Neural progenitor cell (in vitro differentiated cells): ENCODE results near the gene PLA2G4B. TPM values are rescaled to one million over a fixed set of nuclear protein-coding genes. Genes with fewer than 3 reads are reported as not detected.

Experiments
- DNase-seq: peaks from one replicate; pipeline ENCODE4 v3.0.0-alpha.2; 2016; ENCODE audit warnings: low spot score
- H2AFZ ChIP-seq: fragments of 200-600 bp; sonication (generic); replicated peaks from 2 replicates; pipeline ENCODE4 v1.6.1; 2016; ENCODE audit warnings: antibody characterized with exemption
- H3F3A ChIP-seq: fragments of 200-600 bp; sonication (generic); 2 replicates; pipeline ENCODE4 v1.6.1; 2016; ENCODE audit warnings: antibody characterized with exemption, low read depth
- H3K27ac ChIP-seq: fragments of 200-600 bp; sonication (generic); 2 replicates; pipeline ENCODE4 v1.5.1; 2016; ENCODE audit warnings: mild to moderate bottlenecking
- H3K27me3 ChIP-seq: fragments of 200-600 bp; sonication (generic); 2 replicates; pipeline ENCODE4 v1.6.1; 2016; ENCODE audit warnings: mild to moderate bottlenecking, moderate library complexity
- H3K36me3 ChIP-seq: fragments of 200-600 bp; sonication (generic); 2 replicates; pipeline ENCODE4 v1.5.1; 2016
- H3K4me1 ChIP-seq: fragments of 200-600 bp; sonication (generic); 2 replicates; pipeline ENCODE4 v1.6.1; 2016; ENCODE audit warnings: mixed run types
- H3K4me2 ChIP-seq: fragments of 200-600 bp; sonication (generic); 2 replicates; pipeline ENCODE4 v1.6.1; 2016
- H3K4me3 ChIP-seq: fragments of 200-600 bp; sonication (generic); 2 replicates; pipeline ENCODE4 v1.5.1; 2016
- H3K79me2 ChIP-seq: fragments of 200-600 bp; sonication (generic); 2 replicates; pipeline ENCODE4 v1.6.1; 2016; ENCODE audit warnings: low read depth
- H3K9ac ChIP-seq: fragments of 200-600 bp; sonication (generic); 2 replicates; pipeline ENCODE4 v1.6.1; 2016
- H3K9me3 ChIP-seq: fragments of 200-600 bp; sonication (generic); 2 replicates; pipeline ENCODE4 v1.5.1; 2016; ENCODE audit warnings: low read depth
- H4K20me1 ChIP-seq: fragments of 200-600 bp; sonication (generic); 2 replicates; pipeline ENCODE4 v1.6.1; 2016; ENCODE audit warnings: low read depth
- H3K27ac Mint-ChIP-seq: 3 replicates; pipeline ENCODE4 v1.8.0; 2021; ENCODE audit warnings: mixed read lengths
- H3K27me3 Mint-ChIP-seq: 2 replicates; pipeline ENCODE4 v1.8.0; 2022; ENCODE audit warnings: low read depth, mild to moderate bottlenecking, inconsistent platforms, moderate library complexity, mixed read lengths; ENCODE audit not compliant: insufficient read depth
- H3K36me3 Mint-ChIP-seq: 3 replicates; pipeline ENCODE4 v1.8.0; 2021; ENCODE audit warnings: mixed read lengths
- H3K4me1 Mint-ChIP-seq: 3 replicates; pipeline ENCODE4 v1.8.0; 2021; ENCODE audit warnings: mixed read lengths
- H3K4me3 Mint-ChIP-seq: 3 replicates; pipeline ENCODE4 v1.8.0; 2021; ENCODE audit warnings: mild to moderate bottlenecking, moderate library complexity, mixed read lengths
- H3K9me3 Mint-ChIP-seq: 3 replicates; pipeline ENCODE4 v1.8.0; 2020; ENCODE audit warnings: mixed read lengths
- EZH2 ChIP-seq: fragments of 200-600 bp; sonication (generic); IDR thresholded peaks from 2 replicates; pipeline ENCODE4 v1.6.1; 2017; ENCODE audit warnings: antibody characterized with exemption, mild to moderate bottlenecking, moderate library complexity
- EZH2phosphoT487 ChIP-seq: fragments of 200-600 bp; sonication (generic); IDR thresholded peaks from 2 replicates; pipeline ENCODE4 v1.6.1; 2017; ENCODE audit warnings: antibody characterized with exemption
- total RNA-seq: library from RNA; depleted of rRNA; stranded (reverse); fragments of >200 nt; gene quantifications from 2 replicates; pipeline ENCODE4 v1.2.3, GENCODE V29; 2015; ENCODE audit warnings: low replicate concordance
- TF ChIP-seq, protein P1 (sequence below): fragments of 200-600 bp; sonication (generic); IDR thresholded peaks from 2 replicates; pipeline ENCODE4 v1.5.1; 2017; ENCODE audit warnings: antibody characterized with exemption, mild to moderate bottlenecking

Gene PLA2G4B
- total RNA-seq, 1 donor from 2014 or later, result 2.0 TPM

- no peaks in the 10 kb centered on the region for H3K27me3 ChIP-seq
- peaks cover 7% of the 10 kb centered on the region for H3K4me1 ChIP-seq
- H3K9me3 ChIP-seq, result no peaks in the 10 kb centered on the region
- H3K27ac ChIP-seq, result no peak overlapping the region
- no peaks in the 10 kb centered on the region for H3K9me3 Mint-ChIP-seq
- H3K36me3 ChIP-seq, result no peaks in the 10 kb centered on the region
- no peak overlapping the region for H3K4me2 ChIP-seq
- no peak overlapping the region for H3K4me3 Mint-ChIP-seq
- H3F3A ChIP-seq, result no peaks in the 10 kb centered on the region
- H3K36me3 Mint-ChIP-seq, result peaks cover 12% of the 10 kb centered on the region
- no peaks in the 10 kb centered on the region for H4K20me1 ChIP-seq
- peak overlapping the region; percentile 87 for H3K27ac Mint-ChIP-seq
- DNase-seq, result no peak
- H3K4me3 ChIP-seq, result no peak overlapping the region
- no peaks in the 10 kb centered on the region for H3K79me2 ChIP-seq
- no peak overlapping the region for H3K9ac ChIP-seq
- TF ChIP-seq EZH2 (no peak), EZH2phosphoT487 (no peak)
- TF ChIP-seq, protein P1, sequence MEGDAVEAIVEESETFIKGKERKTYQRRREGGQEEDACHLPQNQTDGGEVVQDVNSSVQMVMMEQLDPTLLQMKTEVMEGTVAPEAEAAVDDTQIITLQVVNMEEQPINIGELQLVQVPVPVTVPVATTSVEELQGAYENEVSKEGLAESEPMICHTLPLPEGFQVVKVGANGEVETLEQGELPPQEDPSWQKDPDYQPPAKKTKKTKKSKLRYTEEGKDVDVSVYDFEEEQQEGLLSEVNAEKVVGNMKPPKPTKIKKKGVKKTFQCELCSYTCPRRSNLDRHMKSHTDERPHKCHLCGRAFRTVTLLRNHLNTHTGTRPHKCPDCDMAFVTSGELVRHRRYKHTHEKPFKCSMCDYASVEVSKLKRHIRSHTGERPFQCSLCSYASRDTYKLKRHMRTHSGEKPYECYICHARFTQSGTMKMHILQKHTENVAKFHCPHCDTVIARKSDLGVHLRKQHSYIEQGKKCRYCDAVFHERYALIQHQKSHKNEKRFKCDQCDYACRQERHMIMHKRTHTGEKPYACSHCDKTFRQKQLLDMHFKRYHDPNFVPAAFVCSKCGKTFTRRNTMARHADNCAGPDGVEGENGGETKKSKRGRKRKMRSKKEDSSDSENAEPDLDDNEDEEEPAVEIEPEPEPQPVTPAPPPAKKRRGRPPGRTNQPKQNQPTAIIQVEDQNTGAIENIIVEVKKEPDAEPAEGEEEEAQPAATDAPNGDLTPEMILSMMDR, result no peak
- no peak overlapping the region for H2AFZ ChIP-seq
- H3K4me1 Mint-ChIP-seq, result peaks cover 9% of the 10 kb centered on the region
- peaks cover 4% of the 10 kb centered on the region for H3K27me3 Mint-ChIP-seq
These were observed 12.0 kb downstream of the PLA2G4B start for GRCh38 chr15:41850482-41851166.

DNA sequence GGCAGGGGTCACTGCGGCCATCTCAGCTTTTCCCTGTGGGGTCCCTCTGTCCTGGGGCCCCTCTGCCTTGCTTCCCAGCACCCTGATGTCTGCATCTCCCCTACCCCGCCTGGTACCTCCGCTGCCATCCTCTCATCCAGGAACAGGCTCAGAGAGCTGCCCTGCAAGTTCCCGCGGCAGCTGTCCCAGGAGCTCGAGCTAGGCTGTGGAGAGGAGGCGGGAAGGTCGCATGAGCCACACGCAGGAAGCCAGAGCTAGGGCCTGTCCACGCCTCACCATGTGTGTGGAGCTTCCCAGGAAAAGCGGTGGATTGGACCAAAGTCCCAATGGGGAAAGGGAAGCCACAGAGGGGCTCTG lies 12.5 kb downstream of the PLA2G4B start:
- peaks cover 11% of the 10 kb centered on the region for H3K36me3 Mint-ChIP-seq
- no peak overlapping the region for H3K4me2 ChIP-seq
- no peak for DNase-seq
- H4K20me1 ChIP-seq, result no peaks in the 10 kb centered on the region
- H3K9me3 Mint-ChIP-seq, result no peaks in the 10 kb centered on the region
- peaks cover 4% of the 10 kb centered on the region for H3K27me3 Mint-ChIP-seq
- no peak overlapping the region for H2AFZ ChIP-seq
- no peaks in the 10 kb centered on the region for H3K36me3 ChIP-seq
- H3K4me1 ChIP-seq, result peaks cover 7% of the 10 kb centered on the region
- H3K9ac ChIP-seq, result no peak overlapping the region
- H3K4me1 Mint-ChIP-seq, result peaks cover 14% of the 10 kb centered on the region
- H3K79me2 ChIP-seq, result no peaks in the 10 kb centered on the region
- no peaks in the 10 kb centered on the region for H3F3A ChIP-seq
- TF ChIP-seq EZH2 (no peak), EZH2phosphoT487 (no peak)
- TF ChIP-seq, protein P1, result no peak
- no peak overlapping the region for H3K4me3 Mint-ChIP-seq
- H3K27ac ChIP-seq, result no peak overlapping the region
- no peaks in the 10 kb centered on the region for H3K27me3 ChIP-seq
- H3K4me3 ChIP-seq, result no peak overlapping the region
- H3K9me3 ChIP-seq, result no peaks in the 10 kb centered on the region
- H3K27ac Mint-ChIP-seq, result no peak overlapping the region

- Mint-ChIP-seq H3K27me3 (peaks cover 4% of the 10 kb centered on the region), H3K4me1 (peaks cover 14% of the 10 kb centered on the region), H3K36me3 (peaks cover 9% of the 10 kb centered on the region), H3K9me3 (no peaks in the 10 kb centered on the region), H3K4me3 (no peak overlapping the region), H3K27ac (no peak overlapping the region)
- DNase-seq, result no peak
- Histone ChIP-seq H3K4me1 (peaks cover 7% of the 10 kb centered on the region), H3K4me2 (no peak overlapping the region), H4K20me1 (no peaks in the 10 kb centered on the region), H2AFZ (no peak overlapping the region), H3K27me3 (no peaks in the 10 kb centered on the region), H3K36me3 (no peaks in the 10 kb centered on the region), H3K27ac (no peak overlapping the region), H3F3A (no peaks in the 10 kb centered on the region), H3K9me3 (no peaks in the 10 kb centered on the region), H3K9ac (no peak overlapping the region), H3K79me2 (no peaks in the 10 kb centered on the region), H3K4me3 (no peak overlapping the region)
- TF ChIP-seq, protein P1, result no peak
- TF ChIP-seq EZH2 (no peak), EZH2phosphoT487 (no peak)
These were observed 13.2 kb downstream of the PLA2G4B start for GRCh38 chr15:41851755-41852370.
